ENCODE measurements around the gene FAM174A.

DNA sequence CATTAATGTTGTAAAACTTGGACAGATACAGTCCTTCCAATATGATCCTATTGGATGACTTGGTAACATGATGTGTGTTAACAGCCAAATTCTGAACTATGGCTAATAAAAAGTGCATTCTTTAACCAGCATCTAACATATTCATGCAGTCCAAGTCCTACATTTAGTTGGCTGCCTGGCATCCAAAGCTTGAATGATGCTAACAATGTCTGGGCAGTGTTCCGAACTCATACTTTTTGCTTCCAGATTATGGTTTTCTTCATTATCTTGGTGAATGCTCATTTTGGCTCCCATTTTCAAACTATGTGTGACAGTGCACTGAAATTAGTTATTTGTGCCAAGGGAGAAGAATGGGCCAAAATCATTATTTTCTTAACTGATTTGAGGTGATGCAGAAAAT, 2.8 kb downstream of the FAM174A start:
- TF ChIP-seq, protein P1, sequence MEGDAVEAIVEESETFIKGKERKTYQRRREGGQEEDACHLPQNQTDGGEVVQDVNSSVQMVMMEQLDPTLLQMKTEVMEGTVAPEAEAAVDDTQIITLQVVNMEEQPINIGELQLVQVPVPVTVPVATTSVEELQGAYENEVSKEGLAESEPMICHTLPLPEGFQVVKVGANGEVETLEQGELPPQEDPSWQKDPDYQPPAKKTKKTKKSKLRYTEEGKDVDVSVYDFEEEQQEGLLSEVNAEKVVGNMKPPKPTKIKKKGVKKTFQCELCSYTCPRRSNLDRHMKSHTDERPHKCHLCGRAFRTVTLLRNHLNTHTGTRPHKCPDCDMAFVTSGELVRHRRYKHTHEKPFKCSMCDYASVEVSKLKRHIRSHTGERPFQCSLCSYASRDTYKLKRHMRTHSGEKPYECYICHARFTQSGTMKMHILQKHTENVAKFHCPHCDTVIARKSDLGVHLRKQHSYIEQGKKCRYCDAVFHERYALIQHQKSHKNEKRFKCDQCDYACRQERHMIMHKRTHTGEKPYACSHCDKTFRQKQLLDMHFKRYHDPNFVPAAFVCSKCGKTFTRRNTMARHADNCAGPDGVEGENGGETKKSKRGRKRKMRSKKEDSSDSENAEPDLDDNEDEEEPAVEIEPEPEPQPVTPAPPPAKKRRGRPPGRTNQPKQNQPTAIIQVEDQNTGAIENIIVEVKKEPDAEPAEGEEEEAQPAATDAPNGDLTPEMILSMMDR (IDR thresholded peaks at IDR 0.05), result no peak
- no peak for TF ChIP-seq EZH2 (IDR thresholded peaks at IDR 0.05; ENCODE audit: borderline replicate concordance, insufficient read depth, low read depth, low read length, poor library complexity, severe bottlenecking)

All from B cell (primary cell).